Parathyroid adenoma (tissue), 2 donors: ENCODE measurements around the gene SREBF1.
A peak's percentile ranks its signal among the peaks of the same experiment; 100 is the strongest.

Experiments
- H2AFZ ChIP-seq: fragments of 300-600 bp; sonication (generic); one replicate; pipeline ENCODE4 v1.7.0; 2017; ENCODE audit warnings: antibody characterized with exemption, mild to moderate bottlenecking
- H3K27ac ChIP-seq: fragments of 300-600 bp; sonication (generic); one replicate; pipeline ENCODE4 v1.7.0; 2017
- H3K27me3 ChIP-seq: fragments of 300-600 bp; sonication (generic); one replicate; pipeline ENCODE4 v1.7.0; 2017; ENCODE audit warnings: low read length; ENCODE audit not compliant: control insufficient read depth, insufficient read depth
- H3K36me3 ChIP-seq: fragments of 300-600 bp; sonication (generic); one replicate; pipeline ENCODE4 v1.7.0; 2017; ENCODE audit warnings: low read length; ENCODE audit not compliant: control insufficient read depth, insufficient read depth
- H3K4me1 ChIP-seq: fragments of 300-600 bp; sonication (generic); one replicate; pipeline ENCODE4 v1.7.0; 2017; ENCODE audit warnings: control low read depth
- H3K4me2 ChIP-seq: fragments of 300-600 bp; sonication (generic); one replicate; pipeline ENCODE4 v1.7.0; 2017; ENCODE audit warnings: low read length
- H3K4me3 ChIP-seq: fragments of 300-600 bp; sonication (generic); one replicate; pipeline ENCODE4 v1.7.0; 2017; ENCODE audit warnings: low read depth, low read length
- H3K79me2 ChIP-seq: fragments of 300-600 bp; sonication (generic); one replicate; pipeline ENCODE4 v1.7.0; 2017; ENCODE audit warnings: control low read depth
- H3K9ac ChIP-seq: fragments of 300-600 bp; sonication (generic); one replicate; pipeline ENCODE4 v1.7.0; 2017; ENCODE audit warnings: mild to moderate bottlenecking
- H3K9me3 ChIP-seq: fragments of 300-600 bp; sonication (generic); one replicate; pipeline ENCODE4 v1.7.0; 2017; ENCODE audit warnings: low read length; ENCODE audit not compliant: control insufficient read depth
- CTCF ChIP-seq: fragments of 300-600 bp; sonication (generic); IDR thresholded peaks from one replicate; pipeline ENCODE4 v1.7.0; 2017; ENCODE audit warnings: antibody characterized with exemption, mild to moderate bottlenecking
- donor health status: primary hyperparathyroidism.

SREBF1 gene

DNA sequence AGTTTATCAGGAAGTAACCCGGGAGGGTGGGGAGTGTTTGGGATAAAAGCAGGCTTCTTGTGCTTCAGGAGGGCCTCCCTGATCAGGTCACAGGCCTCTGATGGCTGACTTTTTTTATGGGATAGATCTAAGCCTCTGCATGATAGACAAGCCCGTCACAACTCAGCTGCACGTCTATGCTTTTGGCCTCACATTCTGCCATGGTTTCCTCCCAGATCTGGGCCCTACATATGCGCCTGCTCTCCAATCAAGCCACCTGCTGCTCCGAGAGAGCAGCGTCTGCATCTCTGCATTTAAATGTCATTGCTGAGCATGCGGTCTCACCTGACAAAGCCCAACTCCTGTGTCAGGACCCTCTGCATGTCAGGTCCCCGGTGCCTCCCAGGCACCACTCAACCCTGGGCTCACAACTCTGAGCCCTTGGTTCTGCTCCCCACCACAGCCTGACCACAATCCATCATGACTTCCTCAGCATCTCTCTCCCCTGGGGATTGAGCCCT lies 45.3 kb upstream of the SREBF1 start:
- Histone ChIP-seq H3K27me3 (no peaks in the 10 kb centered on the region), H3K36me3 (no peaks in the 10 kb centered on the region), H2AFZ (no peak overlapping the region), H3K9me3 (no peaks in the 10 kb centered on the region), H3K4me1 (peaks cover 40% of the 10 kb centered on the region), H3K9ac (no peak overlapping the region), H3K4me2 (no peak overlapping the region), H3K79me2 (peaks cover 11% of the 10 kb centered on the region), H3K4me3 (no peak overlapping the region), H3K27ac (no peak overlapping the region)
- TF ChIP-seq CTCF = no peak

DNA sequence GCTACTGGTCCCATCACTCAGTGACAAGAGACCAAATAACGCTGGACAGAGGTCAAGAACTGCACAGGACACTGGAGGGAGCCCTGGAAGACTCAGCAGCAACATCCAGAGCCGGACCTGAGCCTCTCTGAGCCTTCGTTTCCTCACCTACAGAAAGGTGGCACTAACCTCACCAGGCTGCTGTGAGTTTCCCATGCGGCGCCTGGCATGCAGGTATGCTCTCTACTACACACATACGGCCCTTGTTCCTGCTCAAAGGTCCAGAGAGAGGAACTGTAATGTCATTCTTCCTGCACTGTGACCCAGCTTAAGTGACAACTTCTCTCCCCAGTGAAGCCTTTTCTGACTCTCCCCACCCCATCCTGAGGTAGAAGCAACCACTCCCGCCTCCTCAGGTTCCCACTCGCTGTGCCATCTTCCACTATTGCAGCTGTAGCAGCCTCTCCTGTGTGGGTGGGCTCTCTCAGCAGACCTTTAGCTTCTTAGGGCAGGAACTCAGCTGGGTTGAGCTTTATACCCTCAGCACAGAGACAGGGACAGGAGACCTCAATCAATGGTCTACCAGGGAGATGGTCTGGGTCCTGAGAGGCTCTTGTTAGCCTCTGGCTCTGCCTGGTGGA lies 43.9 kb upstream of the SREBF1 start:
- H3K9me3 ChIP-seq = no peaks in the 10 kb centered on the region
- no peaks in the 10 kb centered on the region for H3K27me3 ChIP-seq
- peak overlapping the region; percentile 12 for H3K27ac ChIP-seq
- H3K4me3 ChIP-seq = no peak overlapping the region
- no peaks in the 10 kb centered on the region for H3K36me3 ChIP-seq
- H2AFZ ChIP-seq = no peak overlapping the region
- no peak for TF ChIP-seq CTCF
- H3K4me1 ChIP-seq = peaks cover 46% of the 10 kb centered on the region
- no peak overlapping the region for H3K4me2 ChIP-seq
- peaks cover 11% of the 10 kb centered on the region for H3K79me2 ChIP-seq
- no peak overlapping the region for H3K9ac ChIP-seq

DNA sequence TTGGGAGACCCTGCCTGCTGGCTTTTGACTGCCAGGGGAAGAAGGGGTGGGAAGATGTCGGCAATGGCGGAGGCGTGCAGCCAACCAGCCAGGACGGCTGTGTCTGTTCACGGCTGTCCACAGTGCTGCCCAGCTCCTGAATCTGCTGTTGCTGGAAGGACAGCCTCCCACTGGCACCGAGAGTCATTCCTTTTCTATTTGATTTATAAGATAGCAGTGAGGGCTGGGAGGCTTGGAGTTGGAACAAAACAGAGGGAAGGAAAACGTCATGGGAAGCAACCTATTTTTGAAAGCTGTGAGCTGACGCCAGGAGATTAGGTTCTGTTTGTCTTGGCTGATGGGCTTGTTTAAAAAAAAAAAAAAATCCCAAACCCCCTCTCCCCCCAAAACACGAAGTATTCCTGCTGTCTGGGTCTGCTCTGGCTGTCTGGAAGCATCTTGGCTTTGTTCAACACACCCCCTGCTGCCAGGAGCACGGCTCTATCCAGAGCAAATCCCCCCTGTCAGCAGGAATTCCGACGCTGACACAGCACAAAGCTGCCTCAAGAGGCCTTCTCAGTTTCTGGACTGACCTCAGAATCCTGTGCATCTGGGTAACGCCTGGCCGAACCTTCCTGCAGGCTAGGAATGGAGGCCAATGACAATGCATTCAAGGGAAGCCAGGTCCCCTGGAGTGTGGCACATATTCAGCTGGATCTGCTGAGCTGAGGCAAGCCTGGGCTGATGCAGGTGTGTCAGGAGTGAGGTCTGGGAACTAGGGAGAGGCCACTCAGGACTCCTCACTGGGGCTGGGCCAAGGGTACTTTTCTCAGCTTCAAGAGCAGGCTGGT lies 41.0 kb upstream of the SREBF1 start:
- H3K9ac ChIP-seq = no peak overlapping the region
- peaks cover 48% of the 10 kb centered on the region for H3K4me1 ChIP-seq

GRCh38 chr17:17876959-17877528 lies 40.3 kb upstream of the SREBF1 start:
- no peaks in the 10 kb centered on the region for H3K9me3 ChIP-seq
- H3K79me2 ChIP-seq = no peaks in the 10 kb centered on the region
- peak overlapping the region; percentile 99 for H3K27ac ChIP-seq
- peaks cover 48% of the 10 kb centered on the region for H3K4me1 ChIP-seq
- H3K4me3 ChIP-seq = no peak overlapping the region
- H3K36me3 ChIP-seq = no peaks in the 10 kb centered on the region
- TF ChIP-seq CTCF = no peak
- H3K9ac ChIP-seq = no peak overlapping the region
- H3K27me3 ChIP-seq = no peaks in the 10 kb centered on the region
- peak overlapping the region; percentile 61 for H3K4me2 ChIP-seq
- peak overlapping the region; percentile 74 for H2AFZ ChIP-seq

More for the DNA sequence above, 41.0 kb upstream of the SREBF1 start:
- H3K4me2 ChIP-seq = peak overlapping the region; percentile 61
- peak; percentile 25 for TF ChIP-seq CTCF
- peaks cover 4% of the 10 kb centered on the region for H3K79me2 ChIP-seq
- H2AFZ ChIP-seq = peak overlapping the region; percentile 74
- H3K27me3 ChIP-seq = no peaks in the 10 kb centered on the region
- no peak overlapping the region for H3K4me3 ChIP-seq
- no peaks in the 10 kb centered on the region for H3K36me3 ChIP-seq
- peak overlapping the region; percentile 99 for H3K27ac ChIP-seq
- no peaks in the 10 kb centered on the region for H3K9me3 ChIP-seq
